ENCODE measurements around the gene CST5.
"Not testable (repeated sequence)": the region's sequence is repeated elsewhere in the genome, so short reads cannot be mapped to it uniquely, and the experiment has no call there.

The CST5 gene

DNA sequence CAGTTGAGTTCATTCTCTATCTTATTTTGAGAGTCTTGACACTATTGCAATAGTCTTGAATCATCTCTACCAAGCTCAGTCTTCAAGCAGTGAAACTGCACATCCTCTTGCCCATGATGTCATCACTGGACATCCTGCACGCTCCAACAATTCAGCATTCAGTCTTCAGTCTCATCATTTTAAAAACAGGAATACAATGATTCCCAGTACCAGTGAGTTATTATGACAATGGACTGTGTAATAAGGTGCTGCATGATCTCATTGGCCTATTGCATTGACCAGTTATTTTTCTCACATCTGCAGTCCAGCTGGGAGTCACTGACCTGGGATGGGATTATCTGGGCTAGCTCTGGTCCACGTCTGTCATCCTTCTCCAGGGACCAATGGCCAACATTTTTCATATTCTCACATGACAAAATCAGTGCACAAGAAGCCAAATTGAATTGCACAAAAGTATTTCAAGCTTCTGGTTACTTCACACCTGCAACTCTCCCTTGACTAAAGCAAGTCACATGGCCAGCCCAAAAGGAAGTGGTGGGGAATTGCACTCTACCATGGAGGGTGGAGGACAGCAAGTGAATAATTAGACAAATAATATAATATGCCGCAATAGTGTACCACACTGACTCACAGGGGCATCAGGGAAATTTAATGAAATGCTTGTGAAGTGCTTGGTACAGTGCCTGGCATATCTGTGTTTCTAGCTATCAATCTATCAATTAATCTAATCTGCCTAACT, 46.6 kb downstream of the CST5 start:
- DNase-seq: no peak

DNA sequence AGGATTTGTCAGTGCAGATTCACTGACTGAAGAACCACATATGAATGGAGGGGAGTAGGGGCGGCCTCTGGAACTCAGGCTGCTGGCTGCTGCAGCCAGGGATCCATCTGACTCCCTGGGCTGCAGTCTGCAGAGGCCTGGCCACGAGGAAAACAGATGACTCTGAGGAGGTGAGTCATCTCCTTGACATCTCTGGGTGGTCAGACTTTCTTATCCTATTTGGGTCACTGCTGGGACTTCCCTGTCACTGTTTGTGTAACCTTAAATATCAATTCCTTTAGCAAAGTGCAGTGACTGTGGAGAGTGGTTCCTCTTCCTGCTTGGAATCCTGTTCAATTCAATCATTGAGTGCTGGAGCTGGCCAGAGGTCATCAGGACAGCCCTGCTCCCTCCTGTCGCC, 47.6 kb downstream of the CST5 start:
- not testable (repeated sequence) for DNase-seq

DNA sequence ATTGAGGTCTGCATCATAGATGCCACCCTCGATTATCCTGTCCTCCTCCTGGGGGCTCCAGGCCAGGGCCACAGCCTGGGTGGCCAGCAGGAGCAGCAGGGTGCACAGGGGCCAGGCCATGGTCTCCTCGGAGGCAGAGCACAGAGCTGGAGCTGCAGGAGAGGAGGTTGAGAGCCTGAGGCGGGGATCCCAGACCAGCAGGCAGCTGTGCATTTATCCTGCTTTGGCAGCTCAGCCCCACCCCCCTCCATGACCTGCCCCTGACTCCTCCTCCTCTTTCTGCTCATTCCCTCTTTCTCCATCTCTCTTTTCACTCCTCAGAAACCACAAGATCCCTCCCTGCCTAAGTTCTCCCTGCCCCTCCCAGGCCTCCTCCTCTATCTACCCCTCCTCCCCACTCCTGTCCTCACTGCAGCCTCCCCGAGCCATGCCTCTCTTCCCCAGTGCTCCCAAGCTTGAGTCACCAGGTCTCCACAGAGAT, 53.0 kb downstream of the CST5 start, which contains the start of gene CST2:
Gene CST2, minus strand, starts transcription at position 189 of the 481 bp plus-strand sequence. Its CDS starts 69 bp downstream, at position 120.
- no peak for DNase-seq

Measured in stimulated activated CD4-positive, alpha-beta T cell treated with anti-CD3 and anti-CD28 coated beads, Interleukin-1b, Interleukin-23, amount 100 ng/mL, for 48 hours (primary cell).